Activated CD4-positive, alpha-beta memory T cell treated with anti-CD3 and anti-CD28 coated beads for 36 hours (primary cell): ENCODE measurements around the gene CELF4. TPM values are rescaled to one million over a fixed set of nuclear protein-coding genes. Genes with fewer than 3 reads are reported as not detected.

ENCODE experiments used
- CTCF ChIA-PET: fragments of 350-600 bp; sonication (Branson Sonifier 250); formaldehyde crosslinking; loops from one replicate; lab custom pipeline; 2021; ENCODE audit warnings: antibody characterized with exemption, inconsistent platforms; lab: Charles Lee
- POLR2A ChIA-PET: fragments of 350-600 bp; sonication (Branson Sonifier 250); formaldehyde crosslinking; loops from one replicate; lab custom pipeline; 2021; ENCODE audit warnings: antibody characterized with exemption; lab: Charles Lee
- DNase-seq: peaks from one replicate; pipeline ENCODE4 v3.0.0-alpha.2; 2020
- H3K27ac Mint-ChIP-seq: one replicate; pipeline ENCODE4 v1.8.0; 2021; ENCODE audit warnings: mixed read lengths
- H3K27me3 Mint-ChIP-seq: one replicate; pipeline ENCODE4 v1.8.0; 2021; ENCODE audit warnings: mixed read lengths
- H3K36me3 Mint-ChIP-seq: one replicate; pipeline ENCODE4 v1.8.0; 2021; ENCODE audit warnings: mixed read lengths
- H3K4me1 Mint-ChIP-seq: one replicate; pipeline ENCODE4 v1.8.0; 2021; ENCODE audit warnings: low read depth, mixed read lengths
- H3K4me3 Mint-ChIP-seq: one replicate; pipeline ENCODE4 v1.8.0; 2021; ENCODE audit warnings: mild to moderate bottlenecking, mixed read lengths
- H3K9me3 Mint-ChIP-seq: one replicate; pipeline ENCODE4 v1.8.0; 2021; ENCODE audit warnings: mixed read lengths
- intact Hi-C: fragments of 100-400 bp; cut with micrococcal nuclease; formaldehyde crosslinking; loops from one replicate; pipeline ENCODE4 v1.15.1; 2023
- total RNA-seq, 2 experiments: library from RNA; stranded (reverse); gene quantifications; one replicate each; pipeline ENCODE4 v1.2.3, GENCODE V29; 2021

CELF4 gene
- total RNA-seq, 2 experiments from 2014 or later: not detected

DNA sequence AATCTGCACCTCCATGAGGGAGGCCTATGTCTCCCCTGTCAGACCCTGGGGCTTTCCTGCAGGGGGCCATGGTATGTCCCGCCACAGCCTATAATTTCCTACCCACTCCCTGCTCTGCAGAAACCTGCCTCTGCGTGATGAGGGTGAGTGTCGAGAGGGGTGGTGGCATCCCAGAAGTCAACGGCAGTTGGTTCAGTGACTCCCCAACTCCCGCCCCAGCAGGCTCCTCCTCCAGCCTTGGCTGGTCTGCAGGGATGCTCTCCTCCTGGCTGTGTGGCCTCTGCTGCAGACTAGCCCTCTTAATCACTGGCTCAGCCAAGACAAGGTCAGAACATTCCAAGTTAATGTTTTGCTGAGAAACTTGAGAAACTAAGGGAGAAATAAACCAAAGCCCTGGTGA is 13.3 kb downstream of the CELF4 start:
- H3K36me3 Mint-ChIP-seq: no peaks in the 10 kb centered on the region
- no peak overlapping the region for H3K27ac Mint-ChIP-seq
- H3K9me3 Mint-ChIP-seq: no peaks in the 10 kb centered on the region
- ChIA-PET POLR2A (no interaction called here), CTCF (interaction anchor here (1.0 kb wide), 1 partner anchor 10 kb away, joined by 3 read pairs; no protein-coding TSS in a partner anchor)
- no peaks in the 10 kb centered on the region for H3K4me1 Mint-ChIP-seq
- intact Hi-C loops: no loop called here
- peaks cover 3% of the 10 kb centered on the region for H3K27me3 Mint-ChIP-seq
- DNase-seq: no peak
- H3K4me3 Mint-ChIP-seq: no peak overlapping the region

GRCh38 chr18:37551846-37552245 is 13.8 kb downstream of the CELF4 start:
- intact Hi-C loops: no loop called here
- H3K9me3 Mint-ChIP-seq: no peaks in the 10 kb centered on the region

DNA sequence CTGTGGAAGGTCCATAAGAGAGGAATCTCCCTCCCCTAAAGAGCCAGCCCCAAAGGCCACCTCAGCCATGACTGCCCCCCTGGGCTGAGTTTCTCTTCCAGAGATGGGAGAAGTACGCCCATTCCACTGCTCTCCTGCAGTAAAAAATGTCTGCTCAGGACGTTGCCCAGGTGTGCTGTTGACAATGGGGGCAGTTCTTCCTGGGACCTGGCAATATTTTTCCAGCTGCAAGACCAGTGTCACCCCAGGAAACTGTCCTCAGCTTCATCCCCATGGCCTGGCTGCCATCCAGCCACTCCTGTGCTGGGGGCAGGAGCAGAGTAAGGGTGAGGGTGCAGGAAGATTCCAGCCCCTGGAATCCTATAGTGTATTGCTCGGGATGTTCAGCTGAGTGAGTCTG is 14.3 kb downstream of the CELF4 start:
- Mint-ChIP-seq H3K4me1 (no peaks in the 10 kb centered on the region), H3K4me3 (no peak overlapping the region), H3K27me3 (peaks cover 3% of the 10 kb centered on the region), H3K9me3 (no peaks in the 10 kb centered on the region), H3K36me3 (no peaks in the 10 kb centered on the region), H3K27ac (no peak overlapping the region)
- no peak for DNase-seq
- intact Hi-C loops: no loop called here
- ChIA-PET POLR2A (no interaction called here), CTCF (no interaction called here)

More at GRCh38 chr18:37551846-37552245, 13.8 kb downstream of the CELF4 start:
- Mint-ChIP-seq H3K27ac (no peak overlapping the region), H3K27me3 (peaks cover 3% of the 10 kb centered on the region), H3K4me3 (no peak overlapping the region), H3K36me3 (no peaks in the 10 kb centered on the region), H3K4me1 (no peaks in the 10 kb centered on the region)
- POLR2A ChIA-PET: no interaction called here
- CTCF ChIA-PET: no interaction called here
- DNase-seq: no peak

GRCh38 chr18:37550118-37550875 is 15.3 kb downstream of the CELF4 start:
- Mint-ChIP-seq H3K27me3 (peaks cover 3% of the 10 kb centered on the region), H3K36me3 (no peaks in the 10 kb centered on the region), H3K9me3 (no peaks in the 10 kb centered on the region), H3K27ac (no peak overlapping the region), H3K4me3 (no peak overlapping the region), H3K4me1 (no peaks in the 10 kb centered on the region)
- intact Hi-C loops: no loop called here
- no peak for DNase-seq
- ChIA-PET CTCF (no interaction called here), POLR2A (no interaction called here)

DNA sequence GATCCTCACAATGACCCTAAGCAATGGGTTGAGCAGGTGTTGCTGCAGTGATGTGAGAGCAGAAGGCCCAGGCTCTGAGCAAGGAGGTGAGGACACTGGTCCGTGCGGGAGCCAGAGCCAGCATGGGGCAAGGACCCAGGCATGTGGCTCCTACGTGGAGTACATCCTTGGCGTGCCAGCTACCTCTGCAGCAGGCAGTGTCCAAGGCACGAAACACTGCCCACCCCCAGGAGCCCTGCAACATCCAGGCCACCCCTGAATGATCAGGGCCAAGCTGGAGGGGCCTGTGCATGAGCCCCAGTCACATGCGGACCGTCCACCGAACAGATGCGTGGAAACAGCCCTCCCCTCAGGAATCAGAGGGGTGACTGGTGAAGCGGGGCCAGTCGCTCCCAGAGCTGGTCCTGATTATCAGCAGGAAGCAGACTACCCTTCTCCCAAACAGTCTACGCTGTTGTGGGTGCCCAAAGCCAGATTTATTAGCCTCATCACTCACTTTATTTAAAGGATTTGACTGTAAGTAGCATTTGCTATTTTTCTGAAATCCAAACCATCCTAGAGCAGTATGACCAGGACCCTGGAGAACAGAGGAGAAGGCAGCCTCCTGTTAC is 16.8 kb downstream of the CELF4 start:
- Mint-ChIP-seq H3K9me3 (no peaks in the 10 kb centered on the region), H3K27ac (no peak overlapping the region), H3K27me3 (peaks cover 3% of the 10 kb centered on the region), H3K4me1 (no peaks in the 10 kb centered on the region), H3K36me3 (no peaks in the 10 kb centered on the region), H3K4me3 (no peak overlapping the region)
- intact Hi-C loops: no loop called here
- POLR2A ChIA-PET: no interaction called here
- DNase-seq: no peak
- CTCF ChIA-PET: no interaction called here

DNA sequence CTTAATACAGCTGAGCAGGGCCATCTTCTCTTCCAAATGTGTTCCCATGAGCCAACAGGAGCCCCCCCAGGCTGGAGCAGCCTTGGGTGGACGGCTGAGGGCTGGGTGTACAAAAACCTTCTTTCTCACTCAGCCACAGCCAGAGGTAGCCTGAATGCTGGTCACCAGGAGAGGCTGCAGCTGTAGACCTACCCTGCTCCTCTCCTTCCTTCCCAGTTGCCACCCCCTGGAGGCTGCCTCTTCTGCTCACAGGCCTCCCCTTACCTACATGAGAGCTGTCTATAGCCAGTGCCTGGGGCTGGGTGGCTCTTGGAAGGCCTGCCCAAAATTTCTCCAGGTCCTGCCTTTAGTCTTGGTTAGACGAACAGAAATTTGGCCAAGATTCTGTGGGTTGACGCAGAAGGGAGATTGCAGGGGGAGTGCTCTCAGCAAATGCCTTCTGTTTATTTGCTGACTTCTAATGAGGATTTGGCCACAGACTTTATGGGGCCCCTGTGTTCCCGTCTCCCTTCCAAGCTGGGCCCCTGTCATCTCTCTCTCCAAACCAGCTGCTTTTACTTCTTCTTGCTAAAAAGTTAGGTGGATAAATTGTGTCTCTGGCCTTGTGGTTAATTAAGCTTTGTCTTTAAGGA is 18.3 kb downstream of the CELF4 start:
- Mint-ChIP-seq H3K27ac (no peak overlapping the region), H3K27me3 (peaks cover 3% of the 10 kb centered on the region)

DNA sequence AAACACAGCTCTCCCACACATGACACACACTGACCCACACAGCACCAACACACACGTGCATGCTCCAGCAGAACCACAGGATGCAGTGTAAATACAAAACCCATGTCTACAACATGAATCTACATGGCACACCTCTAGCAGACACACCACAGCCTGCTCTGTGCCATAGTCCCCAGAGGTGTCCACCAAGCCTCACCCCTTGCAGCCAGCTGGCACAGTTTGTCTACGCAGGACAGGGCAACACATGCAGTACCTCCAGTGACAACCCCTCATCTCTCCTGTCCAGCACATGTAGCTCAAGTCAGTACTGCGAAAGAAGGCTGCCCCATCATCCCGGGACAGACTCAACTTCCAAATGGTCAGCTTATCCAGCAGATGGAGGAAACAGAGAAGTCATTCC is 18.9 kb downstream of the CELF4 start:
- H3K9me3 Mint-ChIP-seq: no peaks in the 10 kb centered on the region
- H3K4me3 Mint-ChIP-seq: no peak overlapping the region
- ChIA-PET CTCF (no interaction called here), POLR2A (no interaction called here)
- no peak for DNase-seq
- H3K27me3 Mint-ChIP-seq: peaks cover 3% of the 10 kb centered on the region
- H3K27ac Mint-ChIP-seq: no peak overlapping the region
- H3K4me1 Mint-ChIP-seq: no peaks in the 10 kb centered on the region
- no peaks in the 10 kb centered on the region for H3K36me3 Mint-ChIP-seq
- intact Hi-C loops: no loop called here

More for the DNA sequence above, 18.3 kb downstream of the CELF4 start:
- Mint-ChIP-seq H3K4me1 (no peaks in the 10 kb centered on the region), H3K36me3 (no peaks in the 10 kb centered on the region), H3K4me3 (no peak overlapping the region), H3K9me3 (no peaks in the 10 kb centered on the region)
- POLR2A ChIA-PET: no interaction called here
- no peak for DNase-seq
- intact Hi-C loops: no loop called here
- CTCF ChIA-PET: no interaction called here

DNA sequence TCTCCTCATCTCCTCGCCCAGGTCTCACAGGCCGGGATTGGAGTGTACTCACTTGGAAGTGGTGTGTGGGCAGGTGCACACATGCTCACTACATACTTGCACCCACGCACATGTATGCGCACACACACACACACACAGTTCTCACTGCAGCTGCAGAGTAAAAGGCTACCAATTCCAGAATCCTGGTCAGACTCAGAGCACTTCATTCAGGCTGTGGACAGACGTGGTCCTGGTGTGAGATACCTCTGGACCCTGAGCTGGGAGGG is 19.4 kb downstream of the CELF4 start:
- CTCF ChIA-PET: no interaction called here

GRCh38 chr18:37545461-37546271 is 19.9 kb downstream of the CELF4 start:
- H3K27ac Mint-ChIP-seq: no peak overlapping the region
- no peak for DNase-seq
- H3K9me3 Mint-ChIP-seq: no peaks in the 10 kb centered on the region
- CTCF ChIA-PET: no interaction called here
- intact Hi-C loops: no loop called here
- no peaks in the 10 kb centered on the region for H3K36me3 Mint-ChIP-seq
- POLR2A ChIA-PET: no interaction called here
- no peaks in the 10 kb centered on the region for H3K4me1 Mint-ChIP-seq
- H3K4me3 Mint-ChIP-seq: no peak overlapping the region
- peaks cover 7% of the 10 kb centered on the region for H3K27me3 Mint-ChIP-seq

More for the DNA sequence above, 19.4 kb downstream of the CELF4 start:
- Mint-ChIP-seq H3K9me3 (no peaks in the 10 kb centered on the region), H3K4me1 (no peaks in the 10 kb centered on the region), H3K4me3 (no peak overlapping the region), H3K27ac (no peak overlapping the region), H3K36me3 (no peaks in the 10 kb centered on the region), H3K27me3 (peaks cover 4% of the 10 kb centered on the region)
- no peak for DNase-seq
- intact Hi-C loops: no loop called here
- POLR2A ChIA-PET: no interaction called here

- H3K9me3 Mint-ChIP-seq: no peaks in the 10 kb centered on the region
- no peak overlapping the region for H3K27ac Mint-ChIP-seq
- H3K4me1 Mint-ChIP-seq: no peaks in the 10 kb centered on the region
- peaks cover 11% of the 10 kb centered on the region for H3K27me3 Mint-ChIP-seq
- no peak overlapping the region for H3K4me3 Mint-ChIP-seq
- ChIA-PET POLR2A (no interaction called here), CTCF (no interaction called here)
- H3K36me3 Mint-ChIP-seq: no peaks in the 10 kb centered on the region
- no peak for DNase-seq
- intact Hi-C loops: no loop called here
Measured at GRCh38 chr18:37544713-37545112, 20.9 kb downstream of the CELF4 start.

DNA sequence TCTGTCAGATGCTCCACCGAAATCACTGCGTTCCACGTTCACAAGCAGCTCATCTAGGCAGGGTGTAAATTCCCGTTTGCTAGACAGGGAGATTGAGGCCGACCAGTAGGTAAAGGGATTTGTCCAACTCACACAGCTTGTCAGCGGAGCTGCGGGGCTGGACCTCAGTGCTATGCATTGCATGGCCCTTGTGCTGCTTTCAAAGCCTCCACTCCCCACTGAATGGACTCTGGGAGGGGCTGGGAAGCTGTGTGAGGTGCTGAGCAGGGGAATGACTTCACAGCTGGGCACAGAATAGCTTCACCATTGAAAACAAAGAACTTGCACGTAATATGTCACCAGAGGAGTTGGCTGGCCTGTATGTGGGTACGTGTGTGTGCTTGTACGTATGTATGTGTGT is 21.4 kb downstream of the CELF4 start:
- no peak overlapping the region for H3K4me3 Mint-ChIP-seq
- H3K27me3 Mint-ChIP-seq: peaks cover 11% of the 10 kb centered on the region
- no peak for DNase-seq
- ChIA-PET CTCF (no interaction called here), POLR2A (no interaction called here)
- H3K27ac Mint-ChIP-seq: no peak overlapping the region
- intact Hi-C loops: no loop called here
- no peaks in the 10 kb centered on the region for H3K36me3 Mint-ChIP-seq
- H3K9me3 Mint-ChIP-seq: no peaks in the 10 kb centered on the region
- no peaks in the 10 kb centered on the region for H3K4me1 Mint-ChIP-seq

DNA sequence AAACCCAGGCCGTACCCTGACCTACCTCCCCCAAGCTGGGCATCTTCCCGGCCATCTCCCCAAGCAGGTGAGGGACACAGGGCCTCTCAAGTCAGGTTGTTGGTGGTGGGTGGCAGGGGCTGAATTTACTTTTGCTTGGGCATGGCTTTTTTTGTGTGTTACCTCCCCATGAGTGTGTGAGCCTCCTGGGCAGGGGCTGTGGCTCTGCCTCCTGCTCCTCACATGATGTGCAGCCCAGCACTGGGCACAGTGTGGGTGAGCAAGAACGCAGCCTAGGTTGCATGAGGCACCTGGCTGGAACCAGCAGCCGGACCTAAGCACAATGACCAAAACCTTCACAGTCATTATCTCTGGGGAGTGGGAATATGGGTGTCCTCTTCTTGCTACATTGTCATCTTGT is 22.3 kb downstream of the CELF4 start:
- Mint-ChIP-seq H3K9me3 (no peaks in the 10 kb centered on the region), H3K4me3 (no peak overlapping the region), H3K27ac (no peak overlapping the region), H3K4me1 (no peaks in the 10 kb centered on the region), H3K36me3 (no peaks in the 10 kb centered on the region), H3K27me3 (peaks cover 18% of the 10 kb centered on the region)
- CTCF ChIA-PET: no interaction called here
- POLR2A ChIA-PET: no interaction called here
- intact Hi-C loops: no loop called here
- no peak for DNase-seq
